Erythroblast (primary cell): ENCODE data around the gene BNIP5.

Source experiments
- DNase-seq, 2 experiments: peaks; one replicate each; lab custom pipeline; 2025; lab: John Stamatoyannopoulos, UW
- GATA1 ChIP-seq: IDR thresholded peaks from 2 replicates; pipeline ENCODE4 v1.6.1; 2011; ENCODE audit warnings: low read depth, mild to moderate bottlenecking, control low read depth, low read length, moderate library complexity
- POLR2A ChIP-seq: IDR thresholded peaks from 2 replicates; pipeline ENCODE4 v1.6.1; 2011; ENCODE audit warnings: mild to moderate bottlenecking, low read length

The BNIP5 gene

DNA sequence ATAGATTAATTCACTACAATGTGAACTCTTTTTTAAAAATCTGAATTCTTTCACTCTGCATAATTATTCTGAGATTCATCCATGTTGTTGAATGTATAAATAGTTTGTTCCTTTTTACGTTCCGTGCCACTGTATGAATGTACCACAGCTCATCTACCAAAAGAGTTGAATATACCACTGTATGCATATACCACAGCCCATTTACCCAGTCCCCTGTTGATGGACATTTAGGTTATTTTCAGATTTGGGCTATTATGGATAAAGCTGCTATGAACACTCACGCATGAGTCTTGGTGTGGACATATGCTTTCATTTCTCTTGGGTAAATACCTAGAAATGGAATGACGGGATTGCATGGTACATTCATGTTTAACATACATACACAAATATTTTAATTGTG is 38.7 kb downstream of the BNIP5 start:
- DNase-seq = no peak
- TF ChIP-seq GATA1 (no peak), POLR2A (no peak)

DNA sequence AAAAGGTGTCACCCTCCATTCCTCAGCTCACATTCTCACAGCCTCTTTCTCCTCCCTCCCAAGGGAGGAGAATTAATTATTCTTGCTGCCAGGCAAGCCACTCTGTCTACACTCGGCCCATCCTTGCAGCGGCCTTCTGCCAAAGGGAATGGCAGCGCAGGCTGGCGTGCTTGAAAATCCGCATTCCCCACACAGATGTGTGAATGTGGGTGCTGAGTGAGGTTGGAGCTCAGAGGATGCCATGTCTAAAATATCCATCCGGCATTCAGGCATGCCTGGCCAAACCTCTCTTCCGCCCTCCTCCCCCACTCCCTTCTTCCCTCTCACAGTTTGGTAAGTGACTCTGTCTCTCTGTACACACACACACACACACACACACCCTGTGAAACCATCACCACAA is 39.2 kb downstream of the BNIP5 start:
- DNase-seq = no peak
- TF ChIP-seq POLR2A = no peak
- no peak for TF ChIP-seq GATA1

DNA sequence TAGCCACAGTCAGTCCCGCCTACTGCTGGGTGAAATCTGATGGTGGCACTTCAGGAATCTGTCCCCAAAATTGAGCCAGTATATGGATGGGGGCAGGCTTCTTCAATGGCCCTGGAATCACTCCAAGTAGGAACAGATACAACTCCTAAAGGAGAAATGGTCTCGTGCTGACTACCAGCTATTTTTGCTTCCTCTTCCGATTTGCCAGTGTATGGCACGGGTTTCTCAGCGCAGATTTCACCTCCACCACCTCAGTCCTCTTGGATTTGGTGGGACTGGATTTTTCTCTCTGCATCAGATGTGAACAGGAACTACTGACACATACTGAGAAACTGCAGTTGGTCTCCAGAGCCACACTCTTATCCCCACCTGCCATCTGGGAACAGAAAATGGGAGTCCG is 39.6 kb downstream of the BNIP5 start:
- DNase-seq = no peak
- TF ChIP-seq GATA1 (no peak), POLR2A (no peak)

DNA sequence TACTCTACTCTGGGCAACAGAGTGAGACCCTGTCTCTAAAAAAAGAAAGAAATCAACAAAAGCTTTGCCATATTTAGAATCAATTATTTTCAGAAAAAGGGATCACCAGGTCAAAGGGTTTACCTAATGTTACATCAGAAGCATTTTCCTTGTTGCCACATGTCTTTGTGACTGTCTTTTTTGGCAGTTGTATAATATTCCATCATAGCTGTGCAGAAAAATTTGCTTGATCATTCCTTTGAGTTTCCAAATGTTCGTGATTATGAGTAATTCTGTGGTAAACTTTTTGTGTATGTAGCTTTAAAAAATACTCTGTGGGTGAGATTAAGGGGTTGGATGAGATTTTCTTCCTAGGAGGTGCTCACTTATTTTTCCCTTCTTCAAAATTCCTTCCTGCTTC is 40.4 kb downstream of the BNIP5 start:
- peak in 1 of 2 experiments; percentile 22 for DNase-seq
- TF ChIP-seq POLR2A (no peak), GATA1 (no peak)

DNA sequence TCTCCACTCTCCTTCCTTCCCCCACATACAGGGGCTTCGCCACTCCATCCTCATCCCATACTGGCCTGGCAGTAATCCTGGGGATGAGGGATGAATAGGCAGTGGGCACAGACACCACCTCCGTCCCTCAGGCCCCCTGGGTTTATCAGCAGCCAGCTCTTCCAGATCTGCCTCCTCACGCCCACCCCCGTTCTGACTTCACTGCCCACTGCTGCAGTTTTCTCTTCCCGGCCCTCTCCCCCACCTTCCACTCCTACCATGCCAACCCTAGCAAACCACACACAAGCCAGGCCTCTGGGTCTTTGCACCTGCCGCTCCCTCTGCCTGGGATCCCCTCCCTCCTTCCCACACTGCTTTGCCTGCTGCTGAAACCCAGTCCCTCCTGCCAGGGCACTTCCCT is 44.5 kb downstream of the BNIP5 start:
- TF ChIP-seq GATA1 = no peak
- TF ChIP-seq POLR2A = no peak
- DNase-seq = no peak

DNA sequence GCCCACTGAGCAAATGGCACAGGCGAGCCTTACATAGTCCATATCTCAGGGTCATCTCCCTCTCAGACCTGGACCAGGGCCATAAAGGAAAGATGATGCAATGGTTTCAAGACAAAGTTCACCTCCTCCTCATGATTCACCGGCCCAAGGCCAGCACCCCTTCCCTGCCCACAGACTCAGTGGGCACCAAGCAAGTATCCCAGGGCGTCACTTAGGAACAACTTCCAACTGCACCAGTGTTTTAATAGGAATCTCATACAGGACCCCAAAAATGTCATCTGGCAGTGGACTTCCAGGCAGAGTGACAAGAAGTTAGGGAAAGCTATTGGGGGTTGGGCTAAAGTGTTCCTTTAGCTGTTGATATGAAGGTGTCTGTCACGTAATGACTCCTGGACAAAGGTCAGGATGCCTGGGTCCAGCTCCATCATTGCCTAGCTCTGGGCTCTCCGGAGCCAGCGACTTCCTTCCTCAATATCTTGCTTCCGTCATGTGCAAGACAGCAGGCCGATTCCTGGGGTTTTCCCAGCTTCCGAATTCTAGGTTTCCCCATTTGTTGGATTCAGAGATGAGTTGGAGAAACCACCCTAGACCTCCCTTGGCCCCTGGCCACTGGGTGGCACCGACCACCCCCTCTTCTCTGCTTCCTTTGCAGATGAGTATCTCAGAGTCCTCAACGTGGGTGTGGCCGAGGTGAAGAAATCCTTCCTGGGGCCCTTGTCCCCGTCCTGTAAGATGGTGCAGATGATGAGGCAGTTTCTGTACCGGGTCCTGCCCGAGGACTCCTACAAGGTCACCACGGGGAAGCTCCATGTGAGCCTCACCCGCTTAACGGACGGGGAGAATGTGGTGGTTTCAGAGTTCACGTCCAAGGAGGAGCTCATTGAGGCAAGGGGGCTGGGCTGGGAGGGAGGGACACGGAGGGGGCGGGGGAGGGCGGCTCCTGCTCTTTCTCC is 45.7 kb downstream of the BNIP5 start:
- TF ChIP-seq GATA1 (no peak), POLR2A (no peak)
- DNase-seq = peak; percentile 48 to 74

DNA sequence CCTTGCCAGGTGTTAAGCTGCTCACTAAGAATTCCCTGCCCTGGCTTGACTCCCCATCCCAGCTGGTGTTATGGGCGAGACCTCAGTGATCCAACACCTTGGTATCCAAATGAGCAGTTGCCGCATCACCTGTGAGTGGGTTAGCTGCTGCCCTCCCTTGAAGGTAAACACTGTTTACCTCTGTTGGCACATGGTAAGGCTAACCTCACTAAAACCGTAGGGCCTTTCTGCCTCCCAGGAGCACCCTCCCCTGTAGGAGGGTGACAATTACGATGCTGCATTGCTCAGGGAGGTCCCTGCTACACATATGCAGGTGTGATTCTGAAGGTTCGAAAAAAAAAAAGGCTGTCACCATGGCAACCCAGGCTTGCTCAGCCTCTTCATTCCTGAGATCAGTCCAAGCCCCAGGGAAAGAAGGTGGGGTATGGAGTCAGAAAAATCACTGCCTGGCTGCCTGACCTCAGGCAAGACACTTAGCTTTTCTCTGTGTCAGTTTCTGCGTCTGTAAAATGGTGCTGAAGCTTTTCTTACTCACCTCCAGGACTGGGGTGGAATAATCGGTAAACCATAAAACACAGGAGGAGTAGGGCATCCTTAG is 47.3 kb downstream of the BNIP5 start:
- DNase-seq = no peak

DNA sequence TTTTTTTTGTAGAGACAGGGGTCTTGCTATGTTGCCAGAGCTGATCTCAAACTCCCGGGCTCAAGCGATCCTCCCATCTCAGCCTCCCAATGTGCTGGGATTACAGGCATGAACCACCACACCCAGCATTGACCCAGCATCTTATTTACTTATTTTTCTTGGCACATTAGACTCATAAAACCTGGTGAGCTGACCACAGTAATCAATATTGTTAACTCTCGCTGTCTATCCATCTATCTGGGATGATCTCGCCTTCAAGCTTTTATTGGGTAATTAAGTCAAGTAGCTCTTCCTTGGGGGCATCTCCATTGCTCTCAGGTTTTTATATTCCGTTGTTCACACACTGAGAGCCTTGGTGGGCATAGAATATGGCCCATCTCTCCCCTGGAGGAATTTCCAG is 49.8 kb downstream of the BNIP5 start:
- DNase-seq = no peak
- TF ChIP-seq GATA1 = no peak
- TF ChIP-seq POLR2A = no peak

More for the DNA sequence above, 47.3 kb downstream of the BNIP5 start:
- TF ChIP-seq POLR2A = no peak
- TF ChIP-seq GATA1 = no peak

DNA sequence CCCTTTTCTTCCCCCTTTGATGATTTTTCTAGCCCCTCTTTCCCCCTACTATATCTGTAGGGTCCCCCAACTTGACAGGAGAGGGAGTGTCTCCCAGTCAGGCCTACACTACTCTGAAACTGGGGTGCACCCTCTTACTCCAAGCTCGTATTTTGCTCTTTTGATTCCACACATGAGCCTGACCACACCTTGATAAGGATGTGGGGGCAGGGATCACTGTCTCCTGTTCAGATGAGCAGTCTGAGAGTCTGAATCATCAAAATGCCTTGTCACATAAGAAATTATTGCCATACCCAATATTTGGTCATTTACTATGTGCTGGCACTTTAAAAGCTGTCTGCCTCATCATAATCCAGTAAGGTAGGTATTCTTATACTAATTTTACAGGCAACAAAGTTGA is 50.9 kb downstream of the BNIP5 start:
- DNase-seq = peak in 1 of 2 experiments; percentile 22
- TF ChIP-seq GATA1 = no peak
- no peak for TF ChIP-seq POLR2A

DNA sequence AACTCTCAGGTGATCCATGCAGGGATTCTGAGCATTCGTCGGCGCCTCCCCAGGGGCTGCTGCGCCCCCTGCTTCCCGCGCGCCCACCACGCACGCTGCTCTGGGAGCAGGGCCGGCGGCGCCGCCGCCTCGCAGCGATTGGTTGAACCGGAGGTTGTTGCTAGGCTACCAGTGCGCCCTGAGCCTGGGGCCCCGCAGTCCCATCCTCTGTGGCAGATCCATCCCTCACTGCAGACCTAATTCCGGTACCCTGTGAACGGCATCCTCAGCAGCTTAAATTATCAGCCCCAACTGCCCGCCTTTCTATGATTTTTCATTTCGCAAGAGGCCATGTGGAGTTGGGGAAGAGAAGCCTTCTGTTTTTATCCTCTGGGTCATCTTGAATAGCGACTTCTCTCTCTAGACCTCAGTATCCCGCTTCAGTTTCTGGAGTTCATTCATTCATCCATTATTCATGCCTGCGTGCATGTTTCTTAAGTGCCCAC is 51.5 kb downstream of the BNIP5 start:
- no peak for DNase-seq

DNA sequence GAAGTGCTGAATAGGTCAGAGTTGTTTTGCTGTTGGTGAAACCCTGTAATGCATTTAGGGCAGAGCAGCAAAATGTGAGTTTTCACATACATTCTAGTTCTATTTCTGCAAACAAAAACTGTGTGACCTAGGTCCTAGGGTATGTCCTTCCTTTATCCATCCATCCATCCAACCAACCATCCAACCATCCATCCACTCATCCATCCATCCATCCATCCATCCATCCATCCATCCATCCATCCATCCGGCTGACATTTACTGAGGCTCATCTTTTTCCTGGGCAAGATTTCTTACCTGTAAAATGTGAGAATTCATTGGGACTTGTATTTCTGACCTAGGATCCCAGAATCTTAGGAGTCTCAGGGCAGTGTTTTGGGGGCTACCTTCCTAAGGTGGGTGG is 52.3 kb downstream of the BNIP5 start:
- DNase-seq = no peak
- TF ChIP-seq POLR2A (no peak), GATA1 (no peak)

More for the DNA sequence above, 51.5 kb downstream of the BNIP5 start:
- no peak for TF ChIP-seq POLR2A
- TF ChIP-seq GATA1 = no peak

DNA sequence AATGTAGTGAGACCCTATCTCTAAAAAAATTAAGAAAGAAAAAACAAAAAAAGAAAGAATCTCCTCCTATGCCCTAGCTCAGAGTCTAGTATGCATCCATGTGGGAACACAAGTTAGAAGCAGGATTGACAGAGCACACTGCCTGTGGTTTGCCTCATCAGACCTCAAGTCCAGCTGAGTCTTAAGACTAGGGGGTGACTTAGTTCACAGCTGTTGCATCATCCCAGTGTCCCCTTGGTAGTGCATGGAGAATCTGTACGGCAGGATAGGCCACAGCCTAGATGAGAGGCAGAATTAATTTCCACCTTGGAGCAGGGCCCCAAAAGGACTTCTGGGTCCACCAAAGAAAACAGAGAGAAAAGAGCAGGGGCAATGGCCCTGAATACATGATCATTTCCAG is 53.1 kb downstream of the BNIP5 start:
- DNase-seq = no peak
- TF ChIP-seq POLR2A = no peak
- no peak for TF ChIP-seq GATA1

DNA sequence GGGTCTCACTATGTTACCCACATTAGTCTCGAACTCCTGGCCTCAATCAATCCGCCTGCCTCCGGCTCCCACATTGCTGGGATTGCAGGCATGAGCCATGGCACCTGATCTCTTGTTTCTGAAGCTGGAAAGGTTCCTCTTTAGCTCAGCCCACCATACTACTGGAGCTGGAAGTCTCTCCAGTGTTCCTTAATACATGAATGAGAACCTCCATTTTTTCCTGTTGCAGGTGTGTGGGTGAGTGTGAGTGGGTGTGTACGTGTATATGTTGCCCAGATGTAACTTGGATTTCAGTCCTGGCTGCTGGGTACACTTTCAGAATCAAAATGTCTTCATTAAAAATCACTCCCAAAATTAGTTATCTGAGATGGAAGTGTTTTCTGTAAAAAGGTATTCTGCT is 55.7 kb downstream of the BNIP5 start:
- DNase-seq = no peak
- TF ChIP-seq GATA1 (no peak), POLR2A (no peak)

DNA sequence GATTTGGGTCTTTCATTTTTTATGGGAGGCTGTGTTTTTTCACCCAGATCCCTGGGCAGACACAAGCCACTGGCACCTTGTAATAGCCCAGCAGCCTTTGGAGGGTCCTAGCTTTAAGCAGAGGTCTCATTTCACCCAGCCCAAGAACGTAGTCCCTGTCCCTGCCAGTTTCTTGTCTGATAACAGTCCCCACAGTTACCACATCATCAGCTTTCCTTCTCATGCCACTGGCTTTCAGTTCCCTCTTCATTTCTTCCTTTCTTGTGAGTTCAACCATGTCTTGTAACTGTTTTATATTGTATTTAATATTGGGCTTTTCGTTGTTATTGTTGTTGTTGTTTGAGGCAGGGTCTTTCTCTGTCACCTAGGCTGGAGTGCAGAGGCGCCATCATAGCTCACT is 56.2 kb downstream of the BNIP5 start:
- TF ChIP-seq GATA1 (no peak), POLR2A (no peak)
- DNase-seq = no peak

DNA sequence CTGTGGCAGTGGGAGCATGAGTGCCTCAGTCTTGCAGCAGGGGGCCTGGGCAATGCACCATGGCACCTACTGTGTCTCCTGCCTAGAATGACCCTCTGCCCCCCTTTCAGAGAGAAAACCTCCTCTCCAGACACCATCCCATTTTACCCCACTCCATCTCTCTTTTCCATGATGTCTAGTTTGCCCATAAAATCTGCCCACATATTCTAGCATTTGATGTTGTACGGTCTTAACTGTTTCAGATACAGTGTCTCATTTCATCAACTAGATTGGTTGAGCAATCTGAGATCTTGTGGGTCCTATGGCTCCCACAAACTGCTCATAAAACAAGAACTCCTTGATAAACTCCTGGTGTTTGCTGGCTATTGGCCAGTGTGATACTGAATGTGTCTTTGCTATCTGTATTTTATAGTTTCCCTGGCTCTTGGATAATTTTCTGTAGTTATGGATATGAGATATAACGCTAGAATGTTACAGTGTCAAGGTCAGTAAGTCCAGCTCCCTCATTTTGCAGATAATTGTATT is 58.7 kb downstream of the BNIP5 start:
- TF ChIP-seq POLR2A = no peak
- no peak for TF ChIP-seq GATA1
- peak in 1 of 2 experiments; percentile 22 for DNase-seq
